HCT116 (cell line): ENCODE data around the gene RAB30. TPM values are rescaled to one million over a fixed set of nuclear protein-coding genes. Genes with fewer than 3 reads are reported as not detected.

Experiments
- ATAC-seq: fragments of 200-7000 bp; cut with Tn5 transposase; 2 replicates; pipeline ENCODE4 v1.9.1; 2020; ENCODE audit warnings: mild to moderate bottlenecking, moderate library complexity
- BruUV-seq: library from RNA; stranded (reverse); fragments of 400-500 nt; replicated peaks from 2 replicates; lab custom pipeline; 2021; lab: Mats Ljungman, UMichigan
- CTCF ChIA-PET: fragments of 300-600 bp; sonication (Branson Sonifier 250); formaldehyde crosslinking; loops from one replicate; lab custom pipeline; 2021; ENCODE audit warnings: antibody characterized with exemption; lab: Charles Lee
- POLR2A ChIA-PET: fragments of 300-600, 350-600 bp; sonication (Branson Sonifier 250); formaldehyde crosslinking; loops from one replicate; lab custom pipeline; 2021; ENCODE audit warnings: antibody characterized with exemption; lab: Charles Lee
- RAD21 ChIA-PET, 2 experiments: fragments of 300-600 bp; sonication (Branson Sonifier 250); formaldehyde crosslinking; loops; one replicate each; lab custom pipeline; 2023; ENCODE audit warnings: low total read pairs in 2 of 2; ENCODE audit not compliant: uncharacterized antibody in 2 of 2, unreplicated experiment in 2 of 2, low non-redundant PET in 1 of 2; lab: Charles Lee
- DNase-seq: peaks from one replicate; pipeline ENCODE4 v3.0.0-alpha.2; 2010; ENCODE audit warnings: low read depth, low spot score
- H2AFZ ChIP-seq: fragments of 200-600 bp; shearing (Covaris generic), sonication (generic); 2 replicates; pipeline ENCODE4 v1.6.1; 2017; ENCODE audit warnings: low read depth, mixed run types, mixed read lengths, antibody characterized with exemption, low read length; ENCODE audit not compliant: poor library complexity, severe bottlenecking
- H3K27ac ChIP-seq: 2 replicates; pipeline ENCODE4 v1.5.1; 2012; ENCODE audit warnings: low read depth, low read length
- H3K27me3 ChIP-seq: fragments of 200-600 bp; sonication (generic); 2 replicates; pipeline ENCODE4 v1.6.1; 2016; ENCODE audit warnings: mixed run types, low read length, mixed read lengths; ENCODE audit not compliant: insufficient read depth
- H3K36me3 ChIP-seq, 2 experiments: fragments of 200-500 bp in 1 of 2; fragments of 200-600 bp in 1 of 2; sonication (Bioruptor generic) in 1 of 2; sonication (generic) in 1 of 2; 2 replicates each; pipeline versions ENCODE4 v1.5.1 to v1.6.1; 2014 to 2016; ENCODE audit warnings: low read length in 2 of 2, inconsistent platforms in 1 of 2, mixed read lengths in 1 of 2, mixed run types in 1 of 2; ENCODE audit not compliant: insufficient read depth in 2 of 2, control insufficient read depth in 1 of 2
- H3K4me1 ChIP-seq, 2 experiments: fragments of 200-600 bp in 1 of 2; sonication (generic) in 1 of 2; 2 replicates each; pipeline versions ENCODE4 v1.5.1 to v1.6.1; 2012 to 2017; ENCODE audit warnings: low read length in 2 of 2, inconsistent platforms in 1 of 2, mild to moderate bottlenecking in 1 of 2, mixed read lengths in 1 of 2, mixed run types in 1 of 2, moderate library complexity in 1 of 2; ENCODE audit not compliant: insufficient read depth in 2 of 2, control insufficient read depth in 1 of 2
- H3K4me2 ChIP-seq: fragments of 200-600 bp; sonication (generic); 2 replicates; pipeline ENCODE4 v1.6.1; 2017; ENCODE audit warnings: mixed run types, low read length, mixed read lengths
- H3K4me3 ChIP-seq, 2 experiments: fragments of 200-600 bp in 1 of 2; sonication (generic) in 1 of 2; replicated peaks in 1 of 2; 2 replicates each; pipeline ENCODE4 v1.5.1; 2011 to 2016; ENCODE audit warnings: low read length in 2 of 2, control low read depth in 1 of 2, low read depth in 1 of 2, mild to moderate bottlenecking in 1 of 2, mixed read lengths in 1 of 2, mixed run types in 1 of 2
- H3K79me2 ChIP-seq: fragments of 200-600 bp; sonication (generic); 2 replicates; pipeline ENCODE4 v1.6.1; 2017; ENCODE audit warnings: mild to moderate bottlenecking, mixed run types, low read length, moderate library complexity, mixed read lengths; ENCODE audit not compliant: insufficient read depth
- H3K9ac ChIP-seq: fragments of 200-600 bp; sonication (generic); 2 replicates; pipeline ENCODE4 v1.6.1; 2016; ENCODE audit warnings: low read length, mixed read lengths
- H3K9me2 ChIP-seq: fragments of 200-600 bp; sonication (generic), shearing (Covaris generic); 2 replicates; pipeline ENCODE4 v1.6.1; 2017; ENCODE audit warnings: mixed run types, mild to moderate bottlenecking, moderate library complexity; ENCODE audit not compliant: insufficient read depth
- H3K9me3 ChIP-seq, 2 experiments: fragments of 200-500 bp in 1 of 2; fragments of 200-600 bp in 1 of 2; sonication (Bioruptor generic) in 1 of 2; sonication (generic) in 1 of 2; 2 replicates each; pipeline ENCODE4 v1.6.1; 2014 to 2017; ENCODE audit warnings: low read length in 2 of 2, mixed read lengths in 2 of 2, inconsistent platforms in 1 of 2, low read depth in 1 of 2, mild to moderate bottlenecking in 1 of 2, mixed run types in 1 of 2, moderate library complexity in 1 of 2; ENCODE audit not compliant: control insufficient read depth in 1 of 2, insufficient read depth in 1 of 2
- H4K20me1 ChIP-seq: fragments of 200-600 bp; sonication (generic), shearing (Covaris generic); 2 replicates; pipeline ENCODE4 v1.6.1; 2017; ENCODE audit warnings: mixed run types, mild to moderate bottlenecking, moderate library complexity; ENCODE audit not compliant: insufficient read depth
- CEBPB ChIP-seq: IDR thresholded peaks from 2 replicates; pipeline ENCODE4 v1.6.1; 2012; ENCODE audit warnings: low read depth
- EGR1 ChIP-seq: IDR thresholded peaks from 2 replicates; pipeline ENCODE4 v1.6.1; 2012; ENCODE audit warnings: low read depth
- FOSL1 ChIP-seq: IDR thresholded peaks from 2 replicates; pipeline ENCODE4 v1.6.1; 2012; ENCODE audit warnings: low read depth
- JUND ChIP-seq: IDR thresholded peaks from 2 replicates; pipeline ENCODE4 v1.6.1; 2012
- MAX ChIP-seq: IDR thresholded peaks from 2 replicates; pipeline ENCODE4 v1.6.1; 2012
- POLR2A ChIP-seq: IDR thresholded peaks from 2 replicates; pipeline ENCODE4 v1.7.0; 2011; ENCODE audit warnings: borderline replicate concordance; ENCODE audit not compliant: insufficient read depth, insufficient read length; ENCODE audit errors: extremely low read depth
- POLR2AphosphoS5 ChIP-seq: IDR thresholded peaks from 2 replicates; pipeline ENCODE4 v1.6.1; 2011; ENCODE audit warnings: mild to moderate bottlenecking, low read depth, low read length, moderate library complexity
- RAD21 ChIP-seq: IDR thresholded peaks from 2 replicates; pipeline ENCODE4 v1.6.1; 2012; ENCODE audit warnings: low read depth, mild to moderate bottlenecking
- SRF ChIP-seq: IDR thresholded peaks from 2 replicates; pipeline ENCODE4 v1.6.1; 2012; ENCODE audit warnings: low read depth
- intact Hi-C: fragments of 100-400 bp; cut with micrococcal nuclease; formaldehyde crosslinking; loops from 2 replicates; pipeline ENCODE4 v1.10.0; 2022
- total RNA-seq: library from RNA; stranded (reverse); gene quantifications from one replicate; pipeline ENCODE4 v1.2.1, GENCODE V29; 2021; ENCODE audit not compliant: unreplicated experiment

The RAB30 gene
- total RNA-seq, 1 experiment from 2014 or later = 5.7 TPM

GRCh38 chr11:82995235-82995634 lies 76.5 kb downstream of the RAB30 start:
- H3K79me2 ChIP-seq = no peaks in the 10 kb centered on the region
- no peak for DNase-seq
- intact Hi-C loops = no loop called here
- no peak overlapping the region for H3K4me2 ChIP-seq
- BruUV-seq = no TSS peak
- TF ChIP-seq EGR1 (no peak), POLR2A (no peak), CEBPB (no peak), POLR2AphosphoS5 (no peak), RAD21 (no peak)
- no peaks in the 10 kb centered on the region for H3K27me3 ChIP-seq
- H3K9me3 ChIP-seq = no peaks in the 10 kb centered on the region
- ChIA-PET RAD21 (no interaction called here), CTCF (no interaction called here), POLR2A (no interaction called here)
- H3K4me1 ChIP-seq = no peaks in the 10 kb centered on the region
- no peak overlapping the region for H3K9ac ChIP-seq
- H3K36me3 ChIP-seq = no peaks in the 10 kb centered on the region
- no peak overlapping the region for H3K27ac ChIP-seq
- H3K4me3 ChIP-seq = no peak overlapping the region
- ATAC-seq = no peak
- H3K9me2 ChIP-seq = no peaks in the 10 kb centered on the region
- no peak overlapping the region for H2AFZ ChIP-seq
- no peaks in the 10 kb centered on the region for H4K20me1 ChIP-seq

DNA sequence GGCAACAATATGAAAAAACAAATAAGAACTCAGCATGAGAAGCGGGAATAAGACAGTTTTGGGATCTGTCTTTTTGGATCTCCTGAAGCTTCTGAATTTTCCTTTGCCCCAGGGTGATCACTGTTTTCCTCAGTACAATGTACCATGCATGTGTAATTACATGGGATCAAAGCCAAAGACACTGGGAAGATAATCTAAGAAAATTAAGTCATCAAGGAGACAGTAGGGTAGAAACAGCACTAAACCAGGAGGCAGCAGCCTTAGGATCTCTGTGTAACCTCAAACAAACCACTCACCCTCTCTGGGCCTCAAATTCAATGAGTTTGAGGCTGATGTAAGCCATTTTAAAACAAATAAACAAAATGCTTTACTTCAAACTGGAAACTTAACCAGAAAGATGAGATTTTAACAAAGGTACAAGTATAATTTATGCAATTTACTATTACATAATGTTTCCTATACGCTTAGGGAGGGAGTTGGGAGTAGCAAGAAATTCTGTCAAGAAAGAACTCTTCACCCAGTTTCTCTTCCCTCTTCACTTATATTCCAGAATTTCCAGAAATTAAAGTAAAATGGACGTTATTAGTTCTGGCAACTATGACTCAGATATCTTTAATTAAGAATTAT lies 77.0 kb downstream of the RAB30 start:
- no peaks in the 10 kb centered on the region for H4K20me1 ChIP-seq
- no peak for DNase-seq
- ChIA-PET RAD21 (no interaction called here), CTCF (no interaction called here), POLR2A (no interaction called here)
- H3K4me1 ChIP-seq = no peaks in the 10 kb centered on the region
- H3K9ac ChIP-seq = no peak overlapping the region
- H2AFZ ChIP-seq = no peak overlapping the region
- H3K4me2 ChIP-seq = no peak overlapping the region
- no peaks in the 10 kb centered on the region for H3K27me3 ChIP-seq
- H3K79me2 ChIP-seq = no peaks in the 10 kb centered on the region
- TF ChIP-seq RAD21 (no peak), JUND (no peak), MAX (no peak), SRF (no peak), FOSL1 (no peak)
- no peak overlapping the region for H3K27ac ChIP-seq
- no peaks in the 10 kb centered on the region for H3K9me3 ChIP-seq
- no peaks in the 10 kb centered on the region for H3K36me3 ChIP-seq
- H3K9me2 ChIP-seq = no peaks in the 10 kb centered on the region
- intact Hi-C loops = no loop called here
- no TSS peak for BruUV-seq
- H3K4me3 ChIP-seq = no peak overlapping the region
- no peak for ATAC-seq
